B cell (primary cell): ENCODE measurements around the gene PTPRN. TPM values are rescaled to one million over a fixed set of nuclear protein-coding genes. Genes with fewer than 3 reads are reported as not detected.

Source experiments
- ATAC-seq: fragments of 200-7000 bp; cut with Tn5 transposase; one replicate; pipeline ENCODE4 v1.10.0; 2021; ENCODE audit warnings: low read depth, mild to moderate bottlenecking, moderate number of reproducible peaks, moderate library complexity
- CTCF ChIA-PET: fragments of 350-600 bp; sonication (Branson Sonifier 250); formaldehyde crosslinking; loops from one replicate; lab custom pipeline; 2021; ENCODE audit warnings: antibody characterized with exemption, inconsistent platforms; lab: Charles Lee
- POLR2A ChIA-PET: fragments of 350-600 bp; sonication (Branson Sonifier 250); formaldehyde crosslinking; loops from one replicate; lab custom pipeline; 2021; ENCODE audit warnings: antibody characterized with exemption; lab: Charles Lee
- DNase-seq: peaks from one replicate; pipeline ENCODE4 v3.0.0; 2013
- H2AFZ ChIP-seq: 2 replicates; pipeline ENCODE4 v1.6.1; 2012; ENCODE audit warnings: mild to moderate bottlenecking, low read depth, low read length; ENCODE audit not compliant: insufficient read depth, poor library complexity, severe bottlenecking
- H3K27ac ChIP-seq, 2 donors: 1 replicate in 1 of 2; 2 replicates in 1 of 2; pipeline ENCODE4 v1.5.1; 2012 to 2013; ENCODE audit warnings: low read length in 2 of 2, mild to moderate bottlenecking in 2 of 2, moderate library complexity in 1 of 2
- H3K27me3 ChIP-seq, 4 experiments: fragments of 200-600 bp in 1 of 4; sonication (generic) in 1 of 4; replicated peaks in 1 of 4; 1 replicate in 2 of 4; 2 replicates in 2 of 4; pipeline versions ENCODE4 v1.6.1 to v1.7.0; 2013 to 2016; ENCODE audit warnings: low read length in 3 of 4, mild to moderate bottlenecking in 2 of 4, mixed read lengths in 1 of 4, moderate library complexity in 1 of 4; ENCODE audit not compliant: insufficient read depth in 4 of 4, control insufficient read depth in 3 of 4; ENCODE audit errors: control extremely low read depth in 1 of 4
- H3K36me3 ChIP-seq, 2 experiments: replicated peaks in 1 of 2; 1 replicate in 1 of 2; 2 replicates in 1 of 2; pipeline versions ENCODE4 v1.6.1 to v1.7.1; 2013; ENCODE audit warnings: low read length in 1 of 2; ENCODE audit not compliant: insufficient read depth in 2 of 2, control insufficient read depth in 1 of 2; ENCODE audit errors: control extremely low read depth in 1 of 2, extremely low read depth in 1 of 2
- H3K4me1 ChIP-seq, 2 donors: fragments of 200-600 bp in 1 of 2; sonication (generic) in 1 of 2; 1 replicate in 1 of 2; 2 replicates in 1 of 2; pipeline versions ENCODE4 v1.5.1 to v1.6.1; 2013 to 2017; ENCODE audit warnings: low read length in 2 of 2; ENCODE audit not compliant: control insufficient read depth in 2 of 2, insufficient read depth in 2 of 2
- H3K4me2 ChIP-seq: replicated peaks from 2 replicates; pipeline ENCODE3; 2012; ENCODE audit warnings: mild to moderate bottlenecking, low read depth, low read length; ENCODE audit not compliant: poor library complexity, severe bottlenecking
- H3K4me3 ChIP-seq, 5 experiments: fragments of 200-600 bp in 1 of 5; sonication (generic) in 1 of 5; 1 replicate in 3 of 5; 2 replicates in 2 of 5; pipeline versions ENCODE4 v1.5.1 to v1.7.0; 2011 to 2016; ENCODE audit warnings: low read length in 4 of 5, mild to moderate bottlenecking in 4 of 5, low read depth in 2 of 5, control low read depth in 1 of 5, moderate library complexity in 1 of 5; ENCODE audit not compliant: insufficient read depth in 1 of 5; ENCODE audit errors: control extremely low read depth in 1 of 5, extremely low read depth in 1 of 5
- H3K79me2 ChIP-seq: fragments of 200-600 bp; sonication (generic); one replicate; pipeline ENCODE4 v1.6.0; 2016; ENCODE audit warnings: low read length; ENCODE audit not compliant: control insufficient read depth, insufficient read depth
- H3K9ac ChIP-seq: fragments of 200-600 bp; sonication (generic); 2 replicates; pipeline ENCODE4 v1.6.1; 2017; ENCODE audit warnings: mild to moderate bottlenecking, low read length, moderate library complexity
- H3K9me3 ChIP-seq, 3 donors: one replicate each; pipeline versions ENCODE4 v1.6.1 to v1.7.1; 2013; ENCODE audit warnings: low read length in 2 of 3; ENCODE audit not compliant: control insufficient read depth in 2 of 3, insufficient read depth in 1 of 3; ENCODE audit errors: control extremely low read depth in 1 of 3
- H4K20me1 ChIP-seq: 2 replicates; pipeline ENCODE4 v1.6.0; 2012; ENCODE audit warnings: mild to moderate bottlenecking, low read length; ENCODE audit not compliant: insufficient read depth, control insufficient read depth, poor library complexity, severe bottlenecking
- H3K27ac Mint-ChIP-seq: one replicate; pipeline ENCODE4 v1.8.0; 2021; ENCODE audit warnings: mixed read lengths
- H3K27me3 Mint-ChIP-seq: one replicate; pipeline ENCODE4 v1.8.0; 2021; ENCODE audit warnings: mixed read lengths
- H3K4me1 Mint-ChIP-seq: one replicate; pipeline ENCODE4 v1.8.0; 2021; ENCODE audit warnings: mixed read lengths
- H3K4me3 Mint-ChIP-seq: one replicate; pipeline ENCODE4 v1.8.0; 2021; ENCODE audit warnings: mixed read lengths
- H3K9me3 Mint-ChIP-seq: one replicate; pipeline ENCODE4 v1.8.0; 2022; ENCODE audit warnings: mixed read lengths; ENCODE audit not compliant: insufficient read depth
- EZH2 ChIP-seq: IDR thresholded peaks from 2 replicates; pipeline ENCODE4 v1.6.1; 2012; ENCODE audit warnings: borderline replicate concordance, low read depth, mild to moderate bottlenecking, moderate library complexity, low read length; ENCODE audit not compliant: insufficient read depth, poor library complexity, severe bottlenecking
- WGBS: methylation state at CpG from one replicate; pipeline ENCODE4 v1.1.5; 2013; ENCODE audit warnings: missing lambda C conversion rate; ENCODE audit not compliant: insufficient coverage; 5-methylcytosine and 5-hydroxymethylcytosine counted together
- intact Hi-C: fragments of 100-400 bp; cut with micrococcal nuclease; formaldehyde crosslinking; loops from one replicate; pipeline ENCODE4 v1.10.0; 2022
- polyA plus RNA-seq: library from polyadenylated mRNA; depleted of rRNA; stranded (reverse); fragments of >200 nt; gene quantifications from 2 replicates; pipeline ENCODE4 v1.2.3, GENCODE V29; 2012
- total RNA-seq, 2 donors: library from RNA; stranded (reverse); fragments of 120-200 nt in 1 of 2; gene quantifications; 1 replicate in 1 of 2; 2 replicates in 1 of 2; pipeline versions ENCODE4 v1.2.3 to v1.2.4, GENCODE V29; 2013 to 2022
- TF ChIP-seq, protein P1 (sequence below): fragments of 200-600 bp; IDR thresholded peaks from one replicate; pipeline ENCODE4 v1.8.0; 2022; ENCODE audit warnings: antibody characterized with exemption, mild to moderate bottlenecking

Gene PTPRN
- total and polyA plus RNA-seq, 2 donors (not counting 1 experiment from before 2014, with no cell fraction given): 0.04 TPM; not detected in 1

DNA sequence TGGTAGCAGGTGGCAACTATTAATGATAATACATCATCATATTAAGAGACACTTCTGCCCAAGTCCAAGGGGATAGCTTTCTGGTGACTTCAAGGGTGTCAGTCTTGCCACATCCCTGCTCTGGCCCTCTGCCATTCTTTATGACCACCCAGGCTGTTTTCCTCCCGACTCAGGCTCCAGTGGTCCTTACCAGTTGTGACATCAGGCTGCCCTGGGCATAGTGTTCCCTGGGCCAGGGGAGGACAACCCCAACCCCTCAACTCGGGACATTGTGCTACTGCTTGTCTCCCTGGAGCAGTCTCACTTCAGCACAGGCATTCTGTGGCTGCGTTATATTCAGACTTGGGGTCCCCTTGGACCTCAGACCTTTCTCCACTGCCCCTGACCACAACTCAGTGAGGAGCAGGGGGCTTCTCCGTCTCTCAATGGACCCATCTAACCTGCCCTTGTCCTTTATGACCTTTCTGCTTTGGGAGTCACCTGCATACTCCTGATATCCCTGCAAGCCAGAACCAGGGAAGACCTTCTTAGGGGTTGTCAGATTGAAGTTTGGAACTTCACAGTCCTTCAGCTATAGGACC is 17.2 kb downstream of the PTPRN start:
- Mint-ChIP-seq H3K4me1 (peaks cover 16% of the 10 kb centered on the region), H3K27me3 (no peaks in the 10 kb centered on the region), H3K9me3 (no peaks in the 10 kb centered on the region), H3K27ac (no peak overlapping the region), H3K4me3 (no peak overlapping the region)
- Histone ChIP-seq H2AFZ (no peak overlapping the region), H3K27ac (no peak overlapping the region), H3K9me3 (no peaks in the 10 kb centered on the region), H3K4me3 (no peak overlapping the region), H3K4me2 (no peak overlapping the region), H3K4me1 (peaks cover 10 to 13% of the 10 kb centered on the region in 2 donors), H3K79me2 (no peaks in the 10 kb centered on the region), H3K9ac (no peak overlapping the region), H3K27me3 (no peaks in the 10 kb centered on the region), H4K20me1 (no peaks in the 10 kb centered on the region), H3K36me3 (no peaks in the 10 kb centered on the region)
- WGBS: 89% methylated on average over 4 of the region's 4 CpGs
- no peak for DNase-seq
- ATAC-seq: no peak
- intact Hi-C loops: no loop called here
- CTCF ChIA-PET: interaction anchor here (0.5 to 10.3 kb wide), 10 partner anchors 8 to 234 kb away, joined by 3 to 239 read pairs (median 5); partner anchors contain the start of genes ANKZF1, ATG9A, CNPPD1 and DNAJB2
- TF ChIP-seq, protein P1, sequence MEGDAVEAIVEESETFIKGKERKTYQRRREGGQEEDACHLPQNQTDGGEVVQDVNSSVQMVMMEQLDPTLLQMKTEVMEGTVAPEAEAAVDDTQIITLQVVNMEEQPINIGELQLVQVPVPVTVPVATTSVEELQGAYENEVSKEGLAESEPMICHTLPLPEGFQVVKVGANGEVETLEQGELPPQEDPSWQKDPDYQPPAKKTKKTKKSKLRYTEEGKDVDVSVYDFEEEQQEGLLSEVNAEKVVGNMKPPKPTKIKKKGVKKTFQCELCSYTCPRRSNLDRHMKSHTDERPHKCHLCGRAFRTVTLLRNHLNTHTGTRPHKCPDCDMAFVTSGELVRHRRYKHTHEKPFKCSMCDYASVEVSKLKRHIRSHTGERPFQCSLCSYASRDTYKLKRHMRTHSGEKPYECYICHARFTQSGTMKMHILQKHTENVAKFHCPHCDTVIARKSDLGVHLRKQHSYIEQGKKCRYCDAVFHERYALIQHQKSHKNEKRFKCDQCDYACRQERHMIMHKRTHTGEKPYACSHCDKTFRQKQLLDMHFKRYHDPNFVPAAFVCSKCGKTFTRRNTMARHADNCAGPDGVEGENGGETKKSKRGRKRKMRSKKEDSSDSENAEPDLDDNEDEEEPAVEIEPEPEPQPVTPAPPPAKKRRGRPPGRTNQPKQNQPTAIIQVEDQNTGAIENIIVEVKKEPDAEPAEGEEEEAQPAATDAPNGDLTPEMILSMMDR: no peak
- TF ChIP-seq EZH2: no peak
- POLR2A ChIA-PET: interaction anchor here (0.6 kb wide), 1 partner anchor 38 kb away, joined by 3 read pairs; the partner anchor contains the start of gene TUBA4A

DNA sequence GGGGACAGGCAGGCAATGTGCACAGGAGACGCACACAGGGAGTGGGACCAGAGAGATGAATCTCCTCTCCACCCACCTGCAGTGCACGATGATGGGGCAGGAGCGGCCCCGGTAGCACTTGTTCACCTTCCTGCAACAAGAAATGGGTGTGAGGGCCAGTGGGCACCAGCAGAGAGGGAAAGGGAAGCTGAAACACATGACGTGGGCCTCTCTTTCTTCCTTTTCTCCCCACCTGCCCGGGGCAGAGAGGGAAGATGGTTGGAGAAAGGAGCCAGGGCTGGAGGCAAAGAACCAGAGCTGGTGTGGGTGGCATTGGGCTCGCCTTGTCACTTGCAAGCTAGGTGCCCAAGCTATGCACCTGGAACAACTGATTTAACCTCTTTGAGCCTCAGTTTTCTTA is 17.8 kb downstream of the PTPRN start:
- H3K4me3 Mint-ChIP-seq: no peak overlapping the region
- no peaks in the 10 kb centered on the region for H3K79me2 ChIP-seq
- POLR2A ChIA-PET: interaction anchor here (0.6 to 0.9 kb wide), 2 partner anchors 12 to 38 kb away, joined by 3 read pairs; partner anchors contain the start of genes DNAJB2 and TUBA4A
- H4K20me1 ChIP-seq: no peaks in the 10 kb centered on the region
- no CpG with 5 or more reads among the region's 7 CpGs for WGBS
- TF ChIP-seq EZH2: no peak
- TF ChIP-seq, protein P1: no peak
- H3K27me3 ChIP-seq: no peaks in the 10 kb centered on the region
- no peak overlapping the region for H2AFZ ChIP-seq
- CTCF ChIA-PET: interaction anchor here (1.1 to 6.5 kb wide), 8 partner anchors 8 to 233 kb away, joined by 3 to 239 read pairs (median 5); partner anchors contain the start of genes ANKZF1, ATG9A, DNAJB2 and GLB1L
- no peak for ATAC-seq
- H3K4me1 Mint-ChIP-seq: peaks cover 16% of the 10 kb centered on the region
- no peaks in the 10 kb centered on the region for H3K9me3 Mint-ChIP-seq
- no peak overlapping the region for H3K9ac ChIP-seq
- DNase-seq: no peak
- intact Hi-C loops: no loop called here
- H3K4me3 ChIP-seq: no peak overlapping the region
- H3K27ac ChIP-seq: no peak overlapping the region
- H3K27me3 Mint-ChIP-seq: no peaks in the 10 kb centered on the region
- no peaks in the 10 kb centered on the region for H3K9me3 ChIP-seq
- no peak overlapping the region for H3K4me2 ChIP-seq
- peaks cover 10 to 13% of the 10 kb centered on the region in 2 donors for H3K4me1 ChIP-seq
- H3K27ac Mint-ChIP-seq: no peak overlapping the region
- H3K36me3 ChIP-seq: peaks cover 0 to 1% of the 10 kb centered on the region in 2 experiments
